ENCODE measurements around the gene CLEC3A. TPM values are rescaled to one million over a fixed set of nuclear protein-coding genes. Genes with fewer than 3 reads are reported as not detected.

CLEC3A gene
- total RNA-seq, 2 donors from 2014 or later: not detected

DNA sequence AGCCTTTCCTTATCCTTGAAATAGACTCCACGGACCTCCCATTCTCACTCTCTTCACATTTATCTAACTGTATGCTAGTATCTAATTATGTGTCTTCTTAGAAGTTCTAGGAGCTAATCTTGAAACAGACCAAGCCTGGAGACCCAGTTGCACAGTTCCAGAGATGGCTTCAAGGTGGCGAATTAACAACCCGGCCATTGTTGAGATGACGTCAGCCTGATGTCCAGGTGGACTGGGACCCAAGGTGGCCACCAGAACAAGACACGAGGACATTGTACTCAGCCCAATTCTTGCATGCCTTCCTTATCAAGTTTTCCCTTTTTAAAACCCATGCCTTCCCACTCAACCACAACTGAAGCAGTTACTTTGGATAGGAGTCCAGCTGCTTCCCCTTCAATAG lies 47.6 kb downstream of the CLEC3A start:
- Mint-ChIP-seq H3K36me3 (no peaks in the 10 kb centered on the region), H3K27ac (no peak overlapping the region), H3K9me3 (no peaks in the 10 kb centered on the region)
- ATAC-seq (no peak), DNase-seq (ENCODE audit: low spot score in 2 of 2) (no peak)

DNA sequence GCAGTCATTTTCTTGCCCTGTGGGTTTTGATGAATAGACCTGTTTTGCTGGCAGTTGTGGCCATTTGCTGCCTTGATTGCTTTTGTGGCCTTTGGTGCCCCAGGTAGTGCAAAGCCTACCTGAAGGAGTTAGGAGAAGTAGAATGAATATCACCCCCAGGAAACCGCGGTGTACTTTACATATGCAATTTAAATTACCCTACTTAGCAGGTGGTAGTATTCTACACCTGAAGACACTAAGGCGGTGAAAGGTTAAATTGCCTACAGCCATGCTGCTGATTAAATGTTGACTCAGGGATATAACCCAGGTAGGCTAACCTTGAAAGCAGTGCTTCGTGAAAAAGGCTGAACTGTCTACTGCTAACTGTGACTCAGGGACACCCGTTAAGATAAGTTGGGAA lies 49.9 kb downstream of the CLEC3A start:
- Mint-ChIP-seq H3K27ac (no peak overlapping the region), H3K36me3 (no peaks in the 10 kb centered on the region), H3K9me3 (no peaks in the 10 kb centered on the region)
- DNase-seq (ENCODE audit: low spot score in 2 of 2): no peak
- no peak for ATAC-seq

DNA sequence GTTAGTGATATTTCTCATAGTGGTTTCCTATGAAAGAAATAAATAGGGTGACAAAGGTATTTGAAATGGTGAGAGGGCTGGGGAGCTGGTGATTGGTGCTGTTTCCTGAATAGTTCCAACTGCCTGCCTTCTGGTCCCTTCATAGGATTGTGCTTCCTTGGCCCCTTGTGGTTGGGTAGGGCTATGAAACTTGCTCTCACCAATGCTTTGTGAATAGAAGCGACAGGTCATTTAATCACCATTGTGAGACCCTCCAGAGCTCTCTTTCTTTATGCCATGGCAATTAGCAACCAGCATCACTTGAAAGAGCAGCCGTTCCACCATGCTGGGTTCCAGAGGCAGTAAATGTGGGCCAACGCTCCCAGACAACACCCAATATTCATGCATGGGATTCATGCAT lies 53.5 kb downstream of the CLEC3A start:
- H3K36me3 Mint-ChIP-seq: no peaks in the 10 kb centered on the region
- H3K9me3 Mint-ChIP-seq: no peaks in the 10 kb centered on the region

DNA sequence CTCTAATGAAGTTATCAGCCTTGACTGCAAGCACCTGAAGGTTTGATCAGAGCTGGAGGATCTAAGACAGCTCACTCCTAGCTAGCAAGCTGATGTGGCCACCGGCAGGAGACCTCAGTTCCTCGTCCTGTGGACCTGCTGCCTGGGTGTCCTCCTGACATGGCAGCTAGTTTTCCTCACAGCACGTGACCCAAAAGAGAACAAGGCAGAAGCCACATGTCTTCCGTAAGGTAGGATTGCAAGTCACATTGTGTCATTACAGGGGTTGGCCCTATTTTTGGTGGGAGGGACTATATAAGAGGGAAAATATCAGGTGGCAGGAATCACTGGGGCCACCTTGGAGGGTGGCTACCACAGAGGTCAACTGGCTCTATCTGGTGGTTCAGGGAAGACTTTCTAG lies 59.0 kb downstream of the CLEC3A start:
- H3K36me3 Mint-ChIP-seq: no peaks in the 10 kb centered on the region
- ATAC-seq (no peak), DNase-seq (ENCODE audit: low spot score in 2 of 2) (no peak)
- no peaks in the 10 kb centered on the region for H3K9me3 Mint-ChIP-seq
- no peak overlapping the region for H3K27ac Mint-ChIP-seq

More for the DNA sequence above, 53.5 kb downstream of the CLEC3A start:
- DNase-seq (ENCODE audit: low spot score in 2 of 2) (no peak), ATAC-seq (no peak)
- no peak overlapping the region for H3K27ac Mint-ChIP-seq

Other genes starting within 250 kb of the CLEC3A start
- gene VAT1L, start 234.0 kb upstream of the CLEC3A start, total RNA-seq: not detected
- gene WWOX, start 77.1 kb downstream of the CLEC3A start, total RNA-seq: 10 to 100 TPM; 12.6 to 17.2 TPM

All from activated naive CD4-positive, alpha-beta T cell treated with anti-CD3 and anti-CD28 coated beads, Interleukin-2, amount 50 U/mL, for 72 hours (primary cell).